ENCODE results near the gene HIRA.

The HIRA gene

DNA sequence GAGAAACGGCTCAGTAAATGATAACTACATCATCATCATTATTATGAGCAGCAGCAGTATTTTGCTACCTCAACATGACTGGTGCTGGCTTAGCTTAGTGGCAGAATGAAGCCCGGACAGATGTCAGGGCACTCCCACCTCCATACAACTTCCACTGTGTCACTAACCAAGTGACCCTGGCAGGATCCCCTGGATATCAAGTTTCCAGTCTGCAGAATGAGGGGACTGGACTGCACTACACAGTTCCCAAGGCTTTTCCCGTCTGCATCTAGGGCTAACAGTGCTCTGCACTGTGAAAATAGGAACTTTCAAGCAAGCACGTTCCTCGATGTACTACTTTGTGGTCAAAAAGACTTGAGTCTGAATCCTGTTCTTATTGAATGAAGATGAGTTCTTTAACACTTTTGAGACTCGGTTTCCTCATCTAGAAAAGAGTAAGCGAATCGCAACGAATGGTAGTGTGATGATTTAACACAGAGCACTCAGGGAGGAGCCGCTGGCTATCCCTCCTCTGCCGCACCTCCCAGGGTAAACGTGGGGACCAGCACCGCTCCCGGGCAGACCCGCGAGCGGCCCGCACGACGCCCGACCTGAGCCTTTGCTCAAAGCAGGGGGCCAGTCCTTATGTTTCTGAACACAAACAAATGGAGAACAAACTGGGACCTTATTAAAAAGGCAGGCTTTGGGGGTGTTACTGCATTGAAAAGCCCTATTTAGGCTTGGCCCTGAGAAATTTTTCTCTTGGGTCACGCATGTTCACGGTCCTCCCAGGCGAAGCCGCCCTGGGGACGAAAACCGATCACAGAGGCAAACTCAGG lies 140.9 kb downstream of the HIRA start:
- in situ Hi-C loops (cut with HindIII; ENCODE audit: low sequenced_read_pairs) = no loop called here

DNA sequence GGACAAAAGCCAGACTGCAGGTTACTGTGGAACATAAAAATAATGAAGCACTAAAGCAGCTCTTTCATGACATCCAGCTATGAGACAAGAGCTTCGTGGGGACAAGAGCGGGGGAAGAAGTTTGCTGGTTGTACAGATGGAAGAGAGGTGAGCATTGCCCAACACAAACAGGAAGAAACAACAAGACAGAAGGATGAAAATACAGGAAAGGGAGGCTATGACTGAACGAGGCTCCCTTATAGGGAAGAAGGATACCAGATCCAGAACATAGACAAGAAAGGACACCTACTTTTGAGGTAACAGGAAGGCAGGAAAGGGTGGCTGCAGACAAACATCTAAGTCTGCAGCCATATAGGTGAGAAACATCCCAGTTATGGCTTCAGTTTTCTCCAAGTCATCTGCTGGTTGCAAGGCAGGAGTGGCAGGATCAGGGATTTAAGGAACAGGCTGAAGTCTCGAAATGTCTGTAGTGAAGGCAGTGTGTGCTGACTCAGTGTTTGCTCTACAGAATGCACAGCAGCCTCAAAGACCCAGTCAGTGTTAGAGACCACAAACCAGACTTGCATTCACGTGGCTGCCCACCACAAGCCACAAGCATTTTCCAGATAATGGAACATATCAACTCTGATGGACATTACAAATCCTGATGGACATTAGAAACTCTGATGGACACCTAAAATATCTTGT lies 141.9 kb downstream of the HIRA start:
- in situ Hi-C loops (cut with HindIII; ENCODE audit: low sequenced_read_pairs) = no loop called here

DNA sequence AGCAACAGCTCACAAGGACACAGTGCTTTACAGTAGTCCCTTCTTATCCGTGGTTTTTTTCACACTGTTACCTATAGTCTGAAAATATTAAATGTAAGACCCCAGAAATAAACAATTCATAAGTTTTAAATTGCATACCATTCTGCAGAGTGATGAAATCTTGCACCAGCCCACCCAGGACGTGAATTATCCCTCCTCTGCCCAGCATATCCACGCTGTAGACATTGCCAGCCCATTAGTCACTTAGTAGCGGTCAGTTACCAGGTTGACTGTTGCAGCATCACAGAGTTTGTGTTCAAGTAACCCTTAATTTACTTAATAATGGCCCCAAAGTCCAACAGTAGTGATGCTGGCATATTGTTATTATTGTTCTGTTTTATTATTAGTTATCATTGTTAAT lies 143.6 kb downstream of the HIRA start:
- in situ Hi-C loops (cut with HindIII; ENCODE audit: low sequenced_read_pairs) = no loop called here

DNA sequence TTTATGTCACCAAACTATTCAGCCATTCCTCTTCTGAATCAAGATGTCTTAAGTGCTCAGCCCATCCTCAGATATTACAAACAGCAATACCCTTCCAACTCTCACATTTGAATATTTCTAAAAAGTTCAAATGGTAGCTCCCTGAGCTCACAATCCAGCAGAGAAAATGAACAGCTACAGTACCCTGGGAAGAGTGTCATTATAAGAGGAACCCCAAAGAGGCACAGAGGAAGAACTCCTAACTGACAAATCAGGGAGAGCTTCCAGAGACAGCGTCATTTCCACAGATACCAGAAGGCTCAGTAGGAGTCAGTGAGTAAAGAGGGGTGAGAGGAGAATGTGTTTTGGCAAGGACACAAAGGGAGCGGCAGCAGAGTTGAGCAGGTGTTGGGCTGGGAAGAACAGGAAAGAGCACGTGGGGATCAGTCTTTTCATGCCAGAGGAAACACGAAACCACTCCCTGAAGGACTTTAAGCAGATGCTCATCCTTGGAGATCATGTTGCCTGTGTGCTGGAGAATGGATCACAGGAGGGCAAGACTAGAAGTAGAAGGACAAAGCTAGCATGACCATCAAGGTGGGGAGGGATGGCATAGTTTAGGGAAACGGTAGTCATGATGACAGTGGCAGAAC lies 144.3 kb downstream of the HIRA start:
- in situ Hi-C loops (cut with HindIII; ENCODE audit: low sequenced_read_pairs) = no loop called here

DNA sequence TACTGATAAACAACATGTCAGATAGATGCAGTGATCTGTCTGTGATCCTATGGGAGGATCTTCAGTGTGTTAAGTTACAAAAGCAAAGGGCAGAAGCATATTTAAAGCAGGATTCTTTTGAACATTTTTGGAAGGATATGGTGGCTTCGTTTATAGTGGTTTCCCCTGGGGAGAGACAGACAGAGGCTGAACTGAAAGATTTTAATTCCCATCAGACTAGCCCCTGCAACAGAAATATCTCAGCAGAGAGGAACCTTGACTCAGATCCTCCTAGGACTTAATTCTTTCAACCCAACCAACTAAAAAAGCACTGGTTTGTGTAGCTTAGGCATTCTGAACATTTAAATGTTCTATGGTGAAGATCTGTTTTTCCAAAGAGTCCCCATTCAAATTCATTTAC lies 145.7 kb downstream of the HIRA start:
- in situ Hi-C loops (cut with HindIII; ENCODE audit: low sequenced_read_pairs) = no loop called here
